ENCODE results near the gene RPL22L1. TPM values are rescaled to one million over a fixed set of nuclear protein-coding genes. Genes with fewer than 3 reads are reported as not detected.

Gene RPL22L1
- total and polyA plus RNA-seq, 2 of the 4 experiments (the other 2 are of a cell fraction): 37.1 to 92.0 TPM

GRCh38 chr3:170876537-170876936 is 6.5 kb upstream of the RPL22L1 start:
- no peaks in the 10 kb centered on the region for H3K36me3 ChIP-seq (ENCODE audit: control insufficient read depth, insufficient read depth, low read length)
- no peak overlapping the region for H3K4ac ChIP-seq (ENCODE audit: low read depth, low read length)
- H4K91ac ChIP-seq (ENCODE audit: insufficient read depth, low read depth, low read length): no peak overlapping the region
- POLR2A ChIA-PET (ENCODE audit: unreplicated experiment): no interaction called here
- no peak overlapping the region for H2AK5ac ChIP-seq (ENCODE audit: low read depth, low read length)
- H2AK9ac ChIP-seq (replicated peaks; ENCODE audit: low read depth, low read length, poor library complexity): no peak overlapping the region
- CTCF ChIA-PET: no interaction called here
- dilution Hi-C loops (cut with HindIII; ENCODE audit: low sequenced_read_pairs, unreplicated experiment) (no loop called here), intact Hi-C loops (cut with micrococcal nuclease) (no loop called here), in situ Hi-C loops (cut with MboI; ENCODE audit: low sequenced_read_pairs) (no loop called here)
- no peaks in the 10 kb centered on the region for H3K79me1 ChIP-seq (ENCODE audit: low read depth in 1 of 2, low read length in 2 of 2)
- no peaks in the 10 kb centered on the region for H3K27me3 ChIP-seq (ENCODE audit: control insufficient read depth, insufficient read depth, low read length)
- no peak overlapping the region for H2BK15ac ChIP-seq (ENCODE audit: low read depth, low read length)
- no peaks in the 10 kb centered on the region for H3K9me1 ChIP-seq (ENCODE audit: insufficient read depth, low read length)
- H2BK5ac ChIP-seq (ENCODE audit: low read depth, low read length, poor library complexity, severe bottlenecking): no peak overlapping the region
- no peaks in the 10 kb centered on the region for H3K4me1 ChIP-seq (ENCODE audit: control insufficient read depth, insufficient read depth, low read length)
- H3K14ac ChIP-seq (replicated peaks; ENCODE audit: low read depth, low read length): no peak overlapping the region
- no peak for TF ChIP-seq CHD1 (IDR thresholded peaks at IDR 0.05; ENCODE audit: low read depth, low read length)
- TF ChIP-seq MXI1 (IDR thresholded peaks at IDR 0.05; ENCODE audit: borderline replicate concordance, low read depth, low read length): no peak
- no peak for TF ChIP-seq NFE2L2 (IDR thresholded peaks at IDR 0.05; ENCODE audit: low read depth, low read length)
- no peak for TF ChIP-seq RAD21 (IDR thresholded peaks at IDR 0.05; ENCODE audit: low read length)
- TF ChIP-seq SMC3 (IDR thresholded peaks at IDR 0.05; ENCODE audit: low read depth, low read length): no peak
- no peak for TF ChIP-seq MAFK (IDR thresholded peaks at IDR 0.05; ENCODE audit: low read depth, low read length)
- TF ChIP-seq CEBPB (IDR thresholded peaks at IDR 0.05; ENCODE audit: low read depth, low read length): no peak
- TF ChIP-seq ELK1 (IDR thresholded peaks at IDR 0.05; ENCODE audit: borderline replicate concordance, low read depth, low read length): no peak
- ATAC-seq (ENCODE audit: low read depth) (no peak), DNase-seq (no peak)
- no peaks in the 10 kb centered on the region for H4K20me1 ChIP-seq (ENCODE audit: insufficient read depth, low read length)
- no peak overlapping the region for H3K9ac ChIP-seq (ENCODE audit: low read depth, low read length)
- no peak overlapping the region for H4K8ac ChIP-seq (ENCODE audit: low read depth in 2 of 2, low read length in 2 of 2)
- H2BK120ac ChIP-seq (ENCODE audit: low read depth, low read length): no peak overlapping the region
- BruUV-seq (replicated peaks): no TSS peak
- H3K18ac ChIP-seq (ENCODE audit: low read depth, low read length): no peak overlapping the region
- 0 out of 2 replicates have a peak, but pooled peaks cover 3% of the 10 kb centered on the region for H3K9me3 ChIP-seq (ENCODE audit: control insufficient read depth, insufficient read depth, low read length)
- H3K4me3 ChIP-seq (ENCODE audit: insufficient read depth, low read depth, low read length): no peak overlapping the region
- H4K5ac ChIP-seq (ENCODE audit: low read depth, low read length): no peak overlapping the region
- no peak overlapping the region for H3K56ac ChIP-seq (ENCODE audit: extremely low read depth, insufficient read depth, low read length)
- no peak overlapping the region for H2BK20ac ChIP-seq (ENCODE audit: low read depth, low read length)
- WGBS, 2 experiments (ENCODE audit: extremely low coverage in 2 of 2, insufficient read length in 1 of 2): no CpG with 5 or more reads among the region's 2 CpGs
- H3K4me2 ChIP-seq (ENCODE audit: low read depth, low read length): no peak overlapping the region
- no peak overlapping the region for H3K27ac ChIP-seq (ENCODE audit: insufficient read depth, low read length)
- no peak overlapping the region for H3K23ac ChIP-seq (ENCODE audit: low read depth, low read length)
- no peak overlapping the region for H2AFZ ChIP-seq (replicated peaks; ENCODE audit: low read length, poor library complexity)
